ENCODE data around the gene MARK2. TPM values are rescaled to one million over a fixed set of nuclear protein-coding genes. Genes with fewer than 3 reads are reported as not detected.

The MARK2 gene
- total RNA-seq, 1 donor = 16.4 TPM

DNA sequence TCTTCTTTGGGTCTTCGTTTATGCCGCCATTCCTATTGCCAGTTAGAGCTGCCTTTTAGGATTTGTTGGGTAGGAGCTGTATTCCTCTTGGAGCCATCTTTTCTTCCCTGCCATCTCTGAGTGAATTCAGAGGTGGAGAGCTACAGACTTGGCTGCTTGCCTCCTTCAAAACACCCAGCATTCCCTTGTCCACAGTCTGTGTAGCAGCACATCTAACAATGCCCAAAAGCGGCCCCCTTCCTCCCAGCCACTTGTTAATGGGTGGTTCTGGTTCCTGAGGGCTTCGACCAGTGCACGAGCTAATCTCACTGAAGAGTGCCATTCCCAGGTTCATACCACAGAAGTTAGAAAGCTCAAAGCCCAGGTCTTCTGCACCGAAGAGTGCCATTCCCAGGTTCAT is 37.7 kb downstream of the MARK2 start:
- DNase-seq (ENCODE audit: low read depth) = no peak
- no peak overlapping the region for H3K4me3 ChIP-seq (ENCODE audit: low read depth, low read length)
- TF ChIP-seq, protein P1, sequence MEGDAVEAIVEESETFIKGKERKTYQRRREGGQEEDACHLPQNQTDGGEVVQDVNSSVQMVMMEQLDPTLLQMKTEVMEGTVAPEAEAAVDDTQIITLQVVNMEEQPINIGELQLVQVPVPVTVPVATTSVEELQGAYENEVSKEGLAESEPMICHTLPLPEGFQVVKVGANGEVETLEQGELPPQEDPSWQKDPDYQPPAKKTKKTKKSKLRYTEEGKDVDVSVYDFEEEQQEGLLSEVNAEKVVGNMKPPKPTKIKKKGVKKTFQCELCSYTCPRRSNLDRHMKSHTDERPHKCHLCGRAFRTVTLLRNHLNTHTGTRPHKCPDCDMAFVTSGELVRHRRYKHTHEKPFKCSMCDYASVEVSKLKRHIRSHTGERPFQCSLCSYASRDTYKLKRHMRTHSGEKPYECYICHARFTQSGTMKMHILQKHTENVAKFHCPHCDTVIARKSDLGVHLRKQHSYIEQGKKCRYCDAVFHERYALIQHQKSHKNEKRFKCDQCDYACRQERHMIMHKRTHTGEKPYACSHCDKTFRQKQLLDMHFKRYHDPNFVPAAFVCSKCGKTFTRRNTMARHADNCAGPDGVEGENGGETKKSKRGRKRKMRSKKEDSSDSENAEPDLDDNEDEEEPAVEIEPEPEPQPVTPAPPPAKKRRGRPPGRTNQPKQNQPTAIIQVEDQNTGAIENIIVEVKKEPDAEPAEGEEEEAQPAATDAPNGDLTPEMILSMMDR (IDR thresholded peaks at IDR 0.05; ENCODE audit: insufficient read depth, low read depth, low read length) = no peak

- TF ChIP-seq, protein P1 (IDR thresholded peaks at IDR 0.05; ENCODE audit: insufficient read depth, low read depth, low read length) = no peak
- no peak for DNase-seq (ENCODE audit: low read depth)
- H3K4me3 ChIP-seq (ENCODE audit: low read depth, low read length) = no peak overlapping the region
Measured at GRCh38 chr11:63877658-63878241, 38.8 kb downstream of the MARK2 start.

DNA sequence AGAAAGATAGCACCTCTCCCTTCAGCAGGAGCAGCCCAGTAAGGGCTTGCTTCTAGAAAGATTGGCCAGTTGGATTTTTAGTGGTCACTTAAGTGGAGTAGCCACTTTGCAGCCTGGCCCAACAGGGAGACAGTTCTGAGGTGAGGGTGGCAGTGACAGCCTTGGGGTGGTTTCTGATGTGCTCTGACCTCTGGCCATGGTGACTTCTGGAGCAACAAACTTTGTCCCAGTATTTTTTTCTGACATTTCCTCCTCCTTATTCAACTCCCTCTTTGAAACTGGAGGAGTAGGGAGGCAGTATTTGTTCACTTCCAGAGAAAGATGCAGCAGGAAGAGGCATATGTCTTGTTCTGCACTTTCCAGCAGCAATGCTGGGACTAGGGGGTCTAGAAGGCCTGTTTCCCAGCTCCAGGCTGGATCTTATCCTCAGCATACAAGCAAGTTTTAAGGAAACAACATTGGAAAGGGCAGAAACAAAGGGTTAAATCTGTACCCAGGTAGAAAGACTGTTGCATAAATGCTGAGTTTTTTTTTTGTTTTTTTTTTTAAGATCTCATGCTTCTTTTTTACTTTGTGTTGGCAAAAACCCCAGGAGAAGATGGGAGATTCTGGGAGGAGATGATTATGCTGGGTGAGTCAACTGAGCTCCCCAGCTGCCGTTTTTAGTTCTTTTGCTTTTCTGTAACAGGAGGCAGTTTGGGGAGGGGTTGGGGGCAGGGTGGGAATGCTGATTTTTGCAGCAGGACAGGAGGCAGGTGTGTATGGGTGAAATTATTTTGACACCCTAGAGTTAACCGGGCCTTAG is 40.9 kb downstream of the MARK2 start:
- TF ChIP-seq, protein P1 (IDR thresholded peaks at IDR 0.05; ENCODE audit: insufficient read depth, low read depth, low read length) = no peak
- DNase-seq (ENCODE audit: low read depth) = peak; percentile 61
- H3K4me3 ChIP-seq (ENCODE audit: low read depth, low read length) = no peak overlapping the region

- TF ChIP-seq, protein P1 (IDR thresholded peaks at IDR 0.05; ENCODE audit: insufficient read depth, low read depth, low read length) = no peak
- no peak overlapping the region for H3K4me3 ChIP-seq (ENCODE audit: low read depth, low read length)
- no peak for DNase-seq (ENCODE audit: low read depth)
Measured at GRCh38 chr11:63880403-63880790, 41.5 kb downstream of the MARK2 start.

- H3K4me3 ChIP-seq (ENCODE audit: low read depth, low read length) = no peak overlapping the region
- TF ChIP-seq, protein P1 (IDR thresholded peaks at IDR 0.05; ENCODE audit: insufficient read depth, low read depth, low read length) = no peak
- no peak for DNase-seq (ENCODE audit: low read depth)
Measured at GRCh38 chr11:63882555-63883242, 43.8 kb downstream of the MARK2 start.

GRCh38 chr11:63883791-63884190 is 44.9 kb downstream of the MARK2 start:
- TF ChIP-seq, protein P1 (IDR thresholded peaks at IDR 0.05; ENCODE audit: insufficient read depth, low read depth, low read length) = no peak
- H3K4me3 ChIP-seq (ENCODE audit: low read depth, low read length) = no peak overlapping the region
- no peak for DNase-seq (ENCODE audit: low read depth)

All from fibroblast of villous mesenchyme (primary cell).